Spinal cord (tissue), 10 donors: ENCODE measurements around the gene ARHGEF39. TPM values are rescaled to one million over a fixed set of nuclear protein-coding genes. Genes with fewer than 3 reads are reported as not detected.
"Not testable (repeated sequence)": the region's sequence is repeated elsewhere in the genome, so short reads cannot be mapped to it uniquely, and the experiment has no call there.

Experiments
- DNase-seq, 6 donors: peaks; one replicate each; pipeline versions ENCODE4 v3.0.0 to v3.0.0-alpha.2; 2013 to 2015; ENCODE audit warnings: low spot score in 6 of 6, low read depth in 4 of 6
- H3K27ac ChIP-seq: one replicate; pipeline ENCODE4 v1.5.1; 2013; ENCODE audit warnings: low read depth, low read length, control low read depth
- H3K27me3 ChIP-seq: one replicate; pipeline ENCODE4 v1.6.1; 2013; ENCODE audit warnings: low read length; ENCODE audit not compliant: control insufficient read depth, insufficient read depth
- H3K36me3 ChIP-seq: one replicate; pipeline ENCODE4 v1.6.1; 2013; ENCODE audit warnings: low read length; ENCODE audit not compliant: control insufficient read depth, insufficient read depth
- H3K4me1 ChIP-seq: one replicate; pipeline ENCODE4 v1.6.1; 2013; ENCODE audit warnings: low read length; ENCODE audit not compliant: control insufficient read depth, insufficient read depth
- H3K4me3 ChIP-seq: one replicate; pipeline ENCODE4 v1.5.1; 2013; ENCODE audit warnings: low read depth, low read length, control low read depth
- H3K9me3 ChIP-seq: one replicate; pipeline ENCODE4 v1.6.1; 2013; ENCODE audit warnings: low read length; ENCODE audit not compliant: control insufficient read depth, insufficient read depth
- WGBS: methylation state at CpG from one replicate; pipeline ENCODE4 v1.1.5; 2013; ENCODE audit warnings: missing lambda C conversion rate; ENCODE audit not compliant: insufficient coverage; 5-methylcytosine and 5-hydroxymethylcytosine counted together
- polyA plus RNA-seq, 2 donors: library from polyadenylated mRNA; unstranded; fragments of 120-200 nt; gene quantifications; one replicate each; pipeline ENCODE4 v1.2.1, GENCODE V29; 2013; ENCODE audit not compliant: insufficient read length in 2 of 2
- small RNA-seq: library from RNA; depleted of rRNA; stranded (forward); fragments of <200 nt; gene quantifications from one replicate; pipeline ENCODE3, GENCODE V24; 2014; ENCODE audit warnings: low replicate concordance
- total RNA-seq, 2 donors: library from RNA; depleted of rRNA in 1 of 2; stranded (reverse); fragments of 120-200 nt in 1 of 2; fragments of >200 nt in 1 of 2; gene quantifications; one replicate each; pipeline versions ENCODE4 v1.2.3 to v1.2.4, GENCODE V29; 2013 to 2014
- donor health status: healthy.

ARHGEF39 gene
- total and polyA plus RNA-seq, 4 donors: 0.79 to 4.5 (median 2.3) TPM

DNA sequence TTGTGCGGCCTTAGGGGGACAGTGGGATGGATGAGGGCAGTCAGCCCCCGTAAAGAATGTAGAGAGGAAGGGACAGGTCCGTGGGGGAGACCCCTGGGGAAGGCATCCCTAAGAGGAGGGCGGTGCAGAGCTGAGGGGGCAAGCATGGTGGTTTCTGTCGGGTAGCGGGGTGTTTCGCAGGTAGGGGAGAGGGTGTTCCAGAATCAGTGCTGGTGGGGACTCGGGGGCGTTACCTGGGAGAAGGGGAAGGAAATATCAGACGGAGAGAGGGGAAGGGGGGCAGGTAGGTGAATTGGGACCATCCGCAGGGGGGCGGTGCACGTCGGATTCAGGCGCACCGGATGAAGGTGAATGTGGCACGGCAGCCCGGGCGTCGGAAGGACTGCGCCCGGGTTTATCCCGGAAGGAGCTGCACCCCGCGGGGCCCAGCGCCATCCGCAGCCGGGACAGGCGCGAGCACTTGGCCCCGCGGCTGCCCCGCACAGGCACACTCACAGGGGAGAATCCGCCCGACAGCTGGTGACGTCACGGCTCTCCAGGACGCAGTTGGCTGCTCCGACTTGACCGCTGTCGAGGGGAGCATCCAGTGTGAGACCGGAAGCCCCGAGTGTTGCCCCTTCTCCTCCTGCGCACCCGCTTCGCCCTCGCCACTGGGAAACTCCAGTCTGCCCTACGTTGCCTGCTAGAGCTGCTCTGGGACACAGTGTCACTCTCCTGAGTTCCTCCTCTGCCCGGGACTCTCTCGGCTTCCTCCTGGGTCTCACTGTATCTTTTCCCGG, 48.1 kb downstream of the ARHGEF39 start:
- H3K27me3 ChIP-seq: peaks cover 37% of the 10 kb centered on the region
- 5% methylated on average over 51 of the region's 51 CpGs for WGBS
- no peaks in the 10 kb centered on the region for H3K9me3 ChIP-seq
- no peak overlapping the region for H3K27ac ChIP-seq
- DNase-seq: peak in 2 of 6 donors; percentile 6 to 42
- H3K4me3 ChIP-seq: no peak overlapping the region
- no peaks in the 10 kb centered on the region for H3K36me3 ChIP-seq
- H3K4me1 ChIP-seq: peaks cover 17% of the 10 kb centered on the region

DNA sequence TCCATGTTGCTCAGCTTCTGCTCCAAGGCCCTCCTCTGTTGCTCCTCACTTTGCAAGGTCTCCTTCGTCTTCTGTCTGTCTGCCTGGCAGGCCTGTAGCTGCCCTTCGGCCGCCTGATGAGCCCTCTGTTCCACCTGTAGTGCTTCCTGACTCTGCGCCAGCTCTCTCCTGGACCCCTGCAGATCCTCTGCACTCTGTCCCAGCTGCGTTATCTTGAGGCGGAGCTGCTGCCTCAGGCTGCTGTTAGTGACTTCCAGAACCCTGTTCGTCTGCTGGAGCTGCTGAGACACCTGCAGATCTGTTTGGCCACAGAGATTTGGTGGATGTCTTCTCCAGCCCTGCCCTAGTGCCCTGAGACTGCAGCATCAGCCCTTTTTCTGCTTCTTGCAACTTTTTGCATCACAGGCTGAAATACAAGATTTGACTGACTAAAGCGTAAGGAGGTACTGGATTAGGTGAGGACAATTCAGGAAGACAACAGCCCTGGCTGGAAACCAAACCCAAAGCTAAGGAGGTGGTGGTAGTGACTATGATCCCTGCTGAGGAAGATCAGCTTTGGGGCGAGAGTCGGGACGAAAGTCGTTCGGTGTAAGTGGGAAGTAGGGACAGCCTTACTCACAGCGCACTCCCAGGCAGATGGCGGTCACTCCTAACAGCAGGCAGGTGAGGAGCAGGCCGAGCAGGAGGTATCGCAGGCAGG, 48.9 kb downstream of the ARHGEF39 start:
- Histone ChIP-seq H3K36me3 (no peaks in the 10 kb centered on the region), H3K4me3 (no peak overlapping the region), H3K4me1 (peaks cover 17% of the 10 kb centered on the region), H3K27me3 (peaks cover 37% of the 10 kb centered on the region), H3K9me3 (no peaks in the 10 kb centered on the region), H3K27ac (no peak overlapping the region)
- no peak for DNase-seq
- 52% methylated on average over 17 of the region's 17 CpGs for WGBS

DNA sequence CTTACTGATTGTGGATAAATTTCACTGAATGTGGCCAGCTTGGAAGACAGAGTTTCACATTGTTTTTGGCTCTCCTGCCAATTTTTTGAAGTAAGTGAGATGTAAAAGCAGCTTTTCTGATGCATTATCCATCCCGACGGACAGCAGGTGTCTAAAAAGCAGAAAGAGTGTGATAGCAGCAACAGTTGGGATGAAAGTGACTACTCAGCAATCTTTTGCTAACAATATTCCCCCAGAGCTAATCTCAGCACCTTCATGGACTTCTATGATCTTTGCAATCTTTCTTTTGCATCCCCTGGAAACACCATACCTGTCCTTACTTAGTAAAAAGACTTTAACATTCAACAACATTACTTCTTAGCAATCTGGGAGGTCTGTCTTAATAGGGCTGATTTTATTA, 52.2 kb downstream of the ARHGEF39 start:
- 100% methylated on average over 1 of the region's 2 CpGs for WGBS
- Histone ChIP-seq H3K9me3 (no peaks in the 10 kb centered on the region), H3K36me3 (peaks cover 27% of the 10 kb centered on the region), H3K27me3 (peaks cover 31% of the 10 kb centered on the region), H3K4me1 (peaks cover 11% of the 10 kb centered on the region), H3K27ac (no peak overlapping the region), H3K4me3 (no peak overlapping the region)
- DNase-seq: no peak

DNA sequence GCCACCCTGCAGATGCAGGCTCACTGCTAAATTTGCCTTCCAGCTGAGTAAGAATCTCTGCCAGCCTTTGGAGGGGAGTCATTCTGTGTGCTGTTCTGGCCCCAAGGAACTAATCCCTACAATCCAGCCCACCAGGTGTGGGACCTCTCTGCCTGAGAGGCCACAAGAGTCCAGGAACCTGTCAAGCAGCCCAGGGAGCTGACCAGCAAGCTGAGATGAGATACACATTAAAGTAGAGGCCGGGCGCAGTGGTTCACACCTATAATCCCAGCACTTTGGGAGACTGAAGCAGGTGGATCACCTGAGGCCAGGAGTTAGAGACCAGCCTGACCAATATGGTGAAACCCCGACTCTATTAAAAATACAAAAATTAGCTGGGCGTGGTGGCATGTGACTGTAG, 52.9 kb downstream of the ARHGEF39 start:
- peaks cover 35% of the 10 kb centered on the region for H3K36me3 ChIP-seq
- DNase-seq, H3K9me3 ChIP-seq, H3K4me3 ChIP-seq, H3K4me1 ChIP-seq, H3K27ac ChIP-seq: not testable (repeated sequence)
- peaks cover 23% of the 10 kb centered on the region for H3K27me3 ChIP-seq
- 86% methylated on average over 4 of the region's 4 CpGs for WGBS

DNA sequence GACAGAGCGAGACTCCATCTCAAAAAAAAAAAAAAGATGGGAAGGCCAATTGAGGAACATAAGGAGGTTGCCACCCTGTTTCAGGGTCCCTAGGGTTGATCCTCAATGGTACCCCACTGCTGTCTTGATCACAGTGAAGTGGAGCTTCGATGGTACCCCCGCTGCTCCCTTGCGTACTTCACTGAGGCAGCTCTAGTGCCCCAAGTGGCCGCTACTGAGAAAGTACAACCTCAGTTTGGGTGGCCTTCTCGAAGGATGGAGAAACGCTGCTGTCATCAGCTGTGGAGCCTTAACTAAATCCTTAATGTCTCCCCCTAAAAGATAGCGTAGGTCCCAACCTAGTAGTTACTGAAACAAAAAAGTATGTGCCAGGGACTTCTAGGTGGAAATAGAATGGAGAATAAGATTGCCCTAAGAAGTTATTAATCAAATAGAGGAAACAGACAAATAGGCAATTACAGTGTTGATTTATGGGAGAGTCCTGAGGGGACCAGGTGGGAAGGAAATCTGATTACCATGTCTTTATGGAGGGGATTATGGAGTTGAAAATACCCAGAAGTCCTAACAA, 53.7 kb downstream of the ARHGEF39 start:
- WGBS: 20% methylated on average over 7 of the region's 8 CpGs
- peak in 3 of 6 donors; percentile 23 to 78 (median 71) for DNase-seq

DNA sequence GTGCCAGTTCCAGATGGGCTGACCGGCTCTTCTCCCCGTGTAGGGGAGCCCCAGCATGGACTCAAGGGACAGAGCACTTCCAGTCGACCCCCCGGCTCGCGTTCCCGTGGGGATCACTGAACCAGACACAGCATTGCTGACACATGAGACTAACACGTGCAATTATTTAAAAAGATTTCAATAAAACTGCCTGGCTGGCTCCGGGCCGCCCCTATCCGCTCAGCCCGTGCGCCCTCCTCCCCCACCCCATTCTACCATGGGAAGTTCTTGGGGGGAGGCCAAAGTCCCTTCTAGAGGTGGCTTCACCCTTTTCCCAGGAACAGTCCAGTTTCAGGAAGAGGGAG, 55.2 kb downstream of the ARHGEF39 start:
- no peak for DNase-seq
- peaks cover under 1% of the 10 kb centered on the region for H3K27me3 ChIP-seq
- no peak overlapping the region for H3K4me3 ChIP-seq
- no peak overlapping the region for H3K27ac ChIP-seq
- H3K4me1 ChIP-seq: peaks cover 14% of the 10 kb centered on the region
- H3K9me3 ChIP-seq: no peaks in the 10 kb centered on the region
- WGBS: 95% methylated on average over 8 of the region's 13 CpGs
- peaks cover 35% of the 10 kb centered on the region for H3K36me3 ChIP-seq

More for the DNA sequence above, 53.7 kb downstream of the ARHGEF39 start:
- Histone ChIP-seq H3K36me3 (peaks cover 35% of the 10 kb centered on the region), H3K9me3 (no peaks in the 10 kb centered on the region), H3K27me3 (peaks cover 15% of the 10 kb centered on the region), H3K4me3 (no peak overlapping the region), H3K27ac (no peak overlapping the region), H3K4me1 (peaks cover 5% of the 10 kb centered on the region)

Small RNA genes within 50 kb of the gene (small RNA-seq; reads per million reads assigned to genes)
- gene RMRP (not detected), gene RN7SL22P (not detected)

Other genes starting within 250 kb of the ARHGEF39 start
- 10 to 100 TPM; 29.2 to 32.6 TPM for gene RUSC2, start 175.1 kb downstream of the ARHGEF39 start, total RNA-seq
- 10 to 100 TPM; 77.9 to 87.8 TPM for gene RUSC2, start 175.1 kb downstream of the ARHGEF39 start, polyA plus RNA-seq
- gene TESK1, start 59.9 kb downstream of the ARHGEF39 start, total RNA-seq: 10 to 100 TPM in 1 of 2 donors, 1 to 10 TPM in 1; 9.0 to 21.8 TPM
- gene TESK1, start 59.9 kb downstream of the ARHGEF39 start, polyA plus RNA-seq: 10 to 100 TPM; 66.2 to 80.8 TPM
- 1 to 10 TPM; 1.3 to 1.7 TPM for gene CD72, start 46.8 kb downstream of the ARHGEF39 start, total RNA-seq
- 1 to 10 TPM in 1 of 2 donors, under 1 TPM in 1; 0.40 to 1.6 TPM for gene CD72, start 46.8 kb downstream of the ARHGEF39 start, polyA plus RNA-seq
- gene SIT1, start 14.3 kb downstream of the ARHGEF39 start, total RNA-seq: not detected
- gene SIT1, start 14.3 kb downstream of the ARHGEF39 start, polyA plus RNA-seq: under 1 TPM in 1 of 2 donors, not detected in 1; 0.36 TPM
- gene RMRP, start 7.2 kb downstream of the ARHGEF39 start, total RNA-seq: over 10,000 TPM; 17,832 to 50,424 TPM
- gene RMRP, start 7.2 kb downstream of the ARHGEF39 start, polyA plus RNA-seq: 1 to 10 TPM in 1 of 2 donors, not detected in 1; 1.8 TPM
- gene CCDC107, start 6.9 kb downstream of the ARHGEF39 start, total RNA-seq: 10 to 100 TPM in 1 of 2 donors, 1 to 10 TPM in 1; 8.3 to 26.6 TPM
- gene CCDC107, start 6.9 kb downstream of the ARHGEF39 start, polyA plus RNA-seq: 10 to 100 TPM; 34.6 to 38.2 TPM
- 1 to 10 TPM in 1 of 2 donors, not detected in 1; 3.1 TPM for gene CA9, start 8.7 kb upstream of the ARHGEF39 start, total RNA-seq
- under 1 TPM; 0.38 to 0.96 TPM for gene CA9, start 8.7 kb upstream of the ARHGEF39 start, polyA plus RNA-seq
- 100 to 1,000 TPM in 1 of 2 donors, 10 to 100 TPM in 1; 29.6 to 191 TPM for gene TPM2, start 24.7 kb upstream of the ARHGEF39 start, total RNA-seq
- 100 to 1,000 TPM in 1 of 2 donors, 10 to 100 TPM in 1; 76.6 to 117 TPM for gene TPM2, start 24.7 kb upstream of the ARHGEF39 start, polyA plus RNA-seq
- gene TLN1, start 67.0 kb upstream of the ARHGEF39 start, total RNA-seq: 100 to 1,000 TPM in 1 of 2 donors, 10 to 100 TPM in 1; 73.7 to 135 TPM
- 10 to 100 TPM; 75.5 to 90.5 TPM for gene TLN1, start 67.0 kb upstream of the ARHGEF39 start, polyA plus RNA-seq
- gene CREB3, start 67.5 kb upstream of the ARHGEF39 start, total RNA-seq: 10 to 100 TPM; 29.6 to 48.2 TPM
- 10 to 100 TPM; 50.7 to 53.6 TPM for gene CREB3, start 67.5 kb upstream of the ARHGEF39 start, polyA plus RNA-seq
- 10 to 100 TPM; 46.9 to 74.4 TPM for gene GBA2, start 84.0 kb upstream of the ARHGEF39 start, total RNA-seq
- 100 to 1,000 TPM; 109 to 131 TPM for gene GBA2, start 84.0 kb upstream of the ARHGEF39 start, polyA plus RNA-seq
- 10 to 100 TPM; 12.7 to 21.2 TPM for gene RGP1, start 84.1 kb upstream of the ARHGEF39 start, total RNA-seq
- gene RGP1, start 84.1 kb upstream of the ARHGEF39 start, polyA plus RNA-seq: 10 to 100 TPM; 21.9 to 23.5 TPM
- under 1 TPM in 1 of 2 donors, not detected in 1; 0.77 TPM for gene MSMP, start 89.1 kb upstream of the ARHGEF39 start, total RNA-seq
- 1 to 10 TPM in 1 of 2 donors, not detected in 1; 1.6 TPM for gene MSMP, start 89.1 kb upstream of the ARHGEF39 start, polyA plus RNA-seq
- 10 to 100 TPM; 15.0 to 24.9 TPM for gene NPR2, start 126.4 kb upstream of the ARHGEF39 start, total RNA-seq
- gene NPR2, start 126.4 kb upstream of the ARHGEF39 start, polyA plus RNA-seq: 10 to 100 TPM; 36.9 to 39.5 TPM
- 10 to 100 TPM in 1 of 2 donors, 1 to 10 TPM in 1; 4.2 to 54.4 TPM for gene SPAG8, start 147.1 kb upstream of the ARHGEF39 start, total RNA-seq
- 10 to 100 TPM; 12.7 to 16.5 TPM for gene SPAG8, start 147.1 kb upstream of the ARHGEF39 start, polyA plus RNA-seq
- gene HINT2, start 149.8 kb upstream of the ARHGEF39 start, total RNA-seq: 10 to 100 TPM; 16.3 to 57.5 TPM
- 10 to 100 TPM; 39.4 to 43.4 TPM for gene HINT2, start 149.8 kb upstream of the ARHGEF39 start, polyA plus RNA-seq
- gene FAM221B, start 163.5 kb upstream of the ARHGEF39 start, total RNA-seq: under 1 TPM in 1 of 2 donors, not detected in 1; 0.06 TPM
- under 1 TPM; 0.41 to 0.73 TPM for gene FAM221B, start 163.5 kb upstream of the ARHGEF39 start, polyA plus RNA-seq
- gene TMEM8B, start 164.0 kb upstream of the ARHGEF39 start, total RNA-seq: 1 to 10 TPM; 7.3 to 10.0 TPM
- 10 to 100 TPM; 58.1 to 58.8 TPM for gene TMEM8B, start 164.0 kb upstream of the ARHGEF39 start, polyA plus RNA-seq
- under 1 TPM in 1 of 2 donors, not detected in 1; 0.10 TPM for gene OR13J1, start 205.2 kb upstream of the ARHGEF39 start, total RNA-seq
- gene OR13J1, start 205.2 kb upstream of the ARHGEF39 start, polyA plus RNA-seq: under 1 TPM in 1 of 2 donors, not detected in 1; 0.35 TPM
- gene HRCT1, start 241.0 kb upstream of the ARHGEF39 start, total RNA-seq: 1 to 10 TPM in 1 of 2 donors, not detected in 1; 1.6 TPM
- 1 to 10 TPM in 1 of 2 donors, under 1 TPM in 1; 0.81 to 1.2 TPM for gene HRCT1, start 241.0 kb upstream of the ARHGEF39 start, polyA plus RNA-seq
- gene SPAAR, start 244.3 kb upstream of the ARHGEF39 start, total RNA-seq: under 1 TPM; 0.69 to 0.77 TPM
- 1 to 10 TPM; 1.6 to 1.8 TPM for gene SPAAR, start 244.3 kb upstream of the ARHGEF39 start, polyA plus RNA-seq